ENCODE data around the gene XRN2. TPM values are rescaled to one million over a fixed set of nuclear protein-coding genes. Genes with fewer than 3 reads are reported as not detected.

Gene XRN2
- total and polyA plus RNA-seq, 10 donors = 19.3 to 92.6 (median 62.8) TPM

DNA sequence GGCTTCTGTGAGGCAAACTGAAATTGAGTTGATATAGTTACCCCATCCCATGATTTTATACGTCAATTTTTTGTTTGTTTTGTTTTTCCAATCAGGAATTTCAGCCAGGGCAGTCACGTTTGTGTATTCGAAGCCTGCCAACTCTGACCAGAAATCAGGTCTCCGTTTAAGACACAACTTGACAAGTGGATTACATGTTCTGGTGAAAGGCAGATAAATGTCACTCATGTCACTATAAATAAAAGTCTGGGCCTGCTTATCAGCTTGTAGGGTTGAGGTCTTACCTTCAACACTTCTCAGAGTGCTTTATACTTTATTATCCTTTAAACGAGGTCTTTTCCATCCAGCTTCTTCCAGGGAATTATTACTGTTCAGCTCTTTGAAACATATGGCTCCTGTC, 8.4 kb upstream of the XRN2 start:
- DNase-seq = no peak
- no peaks in the 10 kb centered on the region for H3K36me3 ChIP-seq
- H3K27ac ChIP-seq = no peak overlapping the region
- no peak overlapping the region for H3K4me3 ChIP-seq
- no peaks in the 10 kb centered on the region for H3K9me3 ChIP-seq
- TF ChIP-seq CTCF (IDR thresholded peaks at IDR 0.05 in 8 of 11, conservative IDR thresholded peaks at IDR 0.05 in 3 of 11) (no peak), POLR2AphosphoS5 (IDR thresholded peaks at IDR 0.05) (no peak)
- intact Hi-C loops (cut with DNase I; ENCODE audit: low total_unique reads) = no loop called here
- H3K4me1 ChIP-seq = no peaks in the 10 kb centered on the region
- 74 to 86% (median 80%) methylated on average over 5 of the region's 5 CpGs for WGBS, 5 donors
- no peaks in the 10 kb centered on the region for H3K27me3 ChIP-seq (replicated peaks in 1 of 7)

GRCh38 chr20:21301940-21302663, 1.0 kb upstream of the XRN2 start:
- intact Hi-C loops (cut with DNase I; ENCODE audit: low total_unique reads) = no loop called here
- Histone ChIP-seq H3K36me3 (peaks cover 0 to 8% (median 0%) of the 10 kb centered on the region in 6 donors), H3K9me3 (no peaks in the 10 kb centered on the region), H3K27me3 (replicated peaks in 1 of 7) (no peaks in the 10 kb centered on the region), H3K27ac (peak overlapping the region in 7 of 8 donors; percentile 96 to 100 (median 98)), H3K4me3 (peak overlapping the region; percentile 88 to 100 (median 98)), H3K4me1 (peaks cover 9 to 28% (median 21%) of the 10 kb centered on the region in 6 donors)
- no peak for DNase-seq
- no peak for TF ChIP-seq CTCF (IDR thresholded peaks at IDR 0.05 in 8 of 11, conservative IDR thresholded peaks at IDR 0.05 in 3 of 11)
- TF ChIP-seq POLR2A (IDR thresholded peaks at IDR 0.05) = no peak
- no peak for TF ChIP-seq POLR2AphosphoS5 (IDR thresholded peaks at IDR 0.05)
- 68 to 78% (median 76%) methylated on average over 9 of the region's 9 CpGs for WGBS, 5 donors

DNA sequence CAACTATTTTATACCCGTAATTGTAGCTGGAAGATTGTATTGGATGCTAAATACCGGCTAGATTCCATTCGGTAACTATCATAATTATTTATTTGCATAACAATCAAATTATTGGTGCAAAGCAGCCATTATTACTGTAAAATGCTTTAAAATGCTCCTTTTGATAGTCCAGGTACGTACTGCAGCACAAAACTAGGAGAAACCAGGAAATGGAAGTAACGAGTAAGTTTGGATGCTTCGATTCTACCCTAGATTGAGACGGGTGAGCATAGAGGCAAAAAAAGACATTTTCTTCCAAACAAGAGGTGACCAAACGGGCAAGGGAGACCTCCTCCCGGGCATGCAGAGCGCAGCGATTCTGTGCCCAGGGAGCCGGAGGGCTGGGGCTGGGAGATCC, 469 bp upstream of the XRN2 start:
- no peak for DNase-seq
- WGBS, 5 donors = 6 to 8% (median 7%) methylated on average over 12 of the region's 12 CpGs
- H3K4me3 ChIP-seq = peak overlapping the region; percentile 88 to 100 (median 98)
- intact Hi-C loops (cut with DNase I; ENCODE audit: low total_unique reads) = no loop called here
- peaks cover 0 to 8% (median 0%) of the 10 kb centered on the region in 6 donors for H3K36me3 ChIP-seq
- H3K9me3 ChIP-seq = no peaks in the 10 kb centered on the region
- no peaks in the 10 kb centered on the region for H3K27me3 ChIP-seq (replicated peaks in 1 of 7)
- peak overlapping the region; percentile 96 to 100 (median 98) for H3K27ac ChIP-seq
- peaks cover 9 to 28% (median 21%) of the 10 kb centered on the region in 6 donors for H3K4me1 ChIP-seq
- TF ChIP-seq POLR2A (IDR thresholded peaks at IDR 0.05) (no peak), CTCF (IDR thresholded peaks at IDR 0.05 in 8 of 11, conservative IDR thresholded peaks at IDR 0.05 in 3 of 11) (no peak), POLR2AphosphoS5 (IDR thresholded peaks at IDR 0.05) (no peak)

DNA sequence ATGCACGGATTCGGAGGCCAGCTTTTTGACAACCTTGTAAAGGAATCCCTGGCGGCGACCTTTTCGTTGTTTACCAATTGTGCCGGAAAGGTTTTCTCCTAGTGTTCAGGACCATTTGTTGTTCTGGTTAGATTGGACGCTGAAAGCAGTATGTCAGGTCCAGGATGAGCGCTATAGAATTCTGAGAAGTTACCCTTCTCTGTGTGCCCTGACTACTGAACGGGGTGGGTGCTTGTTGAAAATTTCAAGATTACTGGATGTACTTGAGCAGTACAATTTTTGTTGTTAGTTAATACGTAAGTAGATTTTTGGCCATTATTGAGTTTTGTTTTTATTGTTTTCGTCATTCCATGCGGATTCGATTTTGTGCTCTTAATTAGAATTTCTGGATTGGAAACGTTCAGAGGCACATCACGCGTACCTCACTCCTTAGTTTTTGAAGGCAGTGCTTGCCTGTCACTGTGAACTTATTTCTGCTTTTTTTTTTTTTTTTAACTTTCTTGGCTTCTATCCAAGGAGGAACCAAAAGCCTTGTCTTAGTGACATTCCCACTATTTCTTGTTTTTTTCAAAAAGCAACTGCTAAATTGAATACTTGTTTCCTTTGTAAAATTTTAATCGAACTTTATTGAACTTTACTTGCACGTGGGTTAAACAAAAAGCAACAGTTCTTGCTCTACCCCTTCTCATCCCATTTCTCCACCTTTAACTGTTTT, 898 bp downstream of the XRN2 start:
- Histone ChIP-seq H3K4me3 (peak overlapping the region; percentile 88 to 100 (median 98)), H3K4me1 (peaks cover 11 to 37% (median 32%) of the 10 kb centered on the region in 6 donors), H3K36me3 (peaks cover 0 to 18% (median 2%) of the 10 kb centered on the region in 6 donors), H3K27ac (peak overlapping the region; percentile 96 to 100 (median 98)), H3K9me3 (peaks cover 0 to 5% (median 0%) of the 10 kb centered on the region in 8 donors), H3K27me3 (replicated peaks in 1 of 7) (no peaks in the 10 kb centered on the region)
- TF ChIP-seq POLR2A (IDR thresholded peaks at IDR 0.05) = no peak
- no peak for DNase-seq
- intact Hi-C loops (cut with DNase I; ENCODE audit: low total_unique reads) = no loop called here
- WGBS, 5 donors = 0 to 1% (median 1%) methylated on average over 18 of the region's 18 CpGs
